Body of pancreas (tissue), 4 donors: ENCODE measurements around the gene POLN.
"Not testable (repeated sequence)": the region's sequence is repeated elsewhere in the genome, so short reads cannot be mapped to it uniquely, and the experiment has no call there.

Experiments used
- CTCF ChIP-seq, 7 experiments: fragments of 450-650 bp in 4 of 7; fragments of 200-600 bp in 3 of 7; sonication (generic) in 3 of 7; IDR thresholded peaks; one replicate each; pipeline ENCODE4 v1.5.1; 2016 to 2019; ENCODE audit warnings: antibody characterized with exemption in 7 of 7
- POLR2A ChIP-seq, 3 donors: fragments of 450-650 bp; IDR thresholded peaks; one replicate each; pipeline ENCODE4 v1.6.1; 2016; ENCODE audit warnings: antibody characterized with exemption in 3 of 3, mild to moderate bottlenecking in 2 of 3

- not testable (repeated sequence) for TF ChIP-seq CTCF, POLR2A (IDR thresholded peaks at IDR 0.05)
These were observed 80.7 kb downstream of the POLN start for GRCh38 chr4:2161092-2161703.
